ENCODE measurements around the gene LMOD1. TPM values are rescaled to one million over a fixed set of nuclear protein-coding genes. Genes with fewer than 3 reads are reported as not detected.

The LMOD1 gene
- total and polyA plus RNA-seq, 2 of the 8 experiments (the other 6 are each of a cell fraction or from before 2014, with no cell fraction given): 0.77 to 1.4 TPM

DNA sequence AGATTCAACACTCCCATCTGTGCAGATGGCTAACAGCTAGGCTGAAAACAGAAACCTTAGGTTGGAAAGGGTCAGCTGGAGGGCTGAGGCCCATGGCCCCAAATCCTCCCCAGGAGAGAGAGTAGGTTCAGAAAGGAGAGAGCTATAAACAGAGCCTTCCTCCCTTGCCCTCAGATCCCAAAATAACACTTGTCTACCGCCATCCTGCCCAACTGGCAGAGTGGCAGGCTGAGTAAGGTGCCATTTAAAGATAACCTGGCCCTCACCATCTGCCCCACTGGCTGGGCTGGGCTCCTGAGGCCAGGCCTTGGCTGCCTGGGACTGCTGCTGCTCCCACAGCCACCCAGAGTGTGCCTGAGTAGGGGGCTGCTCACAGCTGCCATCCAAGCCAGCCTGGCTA lies 61.9 kb downstream of the LMOD1 start (continued):
- no peak for TF ChIP-seq CHD7 (IDR thresholded peaks at IDR 0.05; ENCODE audit: insufficient replicate concordance, low read length)
- no peak for TF ChIP-seq SAP30 (IDR thresholded peaks at IDR 0.05; ENCODE audit: insufficient read depth, insufficient replicate concordance, low read length)
- TF ChIP-seq HDAC6 (IDR thresholded peaks at IDR 0.05; ENCODE audit: low read depth, low read length): no peak
- no peak for TF ChIP-seq EP300 (IDR thresholded peaks at IDR 0.05; ENCODE audit: borderline replicate concordance in 1 of 2, low read depth in 2 of 2, low read length in 2 of 2)
- TF ChIP-seq FOSL1 (IDR thresholded peaks at IDR 0.05; ENCODE audit: insufficient read depth, low read depth, low read length): no peak
- no peak for TF ChIP-seq PHF8 (conservative IDR thresholded peaks at IDR 0.05; ENCODE audit: low read depth, low read length)
- no peak for TF ChIP-seq SRF (IDR thresholded peaks at IDR 0.05; ENCODE audit: low read depth, low read length)
- no peak for TF ChIP-seq CHD2 (IDR thresholded peaks at IDR 0.05; ENCODE audit: low read length)
- no peak for TF ChIP-seq SUZ12 (IDR thresholded peaks at IDR 0.05; ENCODE audit: low read length)
- no peak; a peak in 1 of 3 replicates for TF ChIP-seq POLR2A (IDR thresholded peaks at IDR 0.05; ENCODE audit: control extremely low read depth in 1 of 2, low read depth in 2 of 2, low read length in 2 of 2)
- no peak for TF ChIP-seq RNF2 (IDR thresholded peaks at IDR 0.05; ENCODE audit: borderline replicate concordance, low read depth, low read length, missing control alignments, poor library complexity, severe bottlenecking)
